Measurements from ENCODE around the gene SAMD3.

DNA sequence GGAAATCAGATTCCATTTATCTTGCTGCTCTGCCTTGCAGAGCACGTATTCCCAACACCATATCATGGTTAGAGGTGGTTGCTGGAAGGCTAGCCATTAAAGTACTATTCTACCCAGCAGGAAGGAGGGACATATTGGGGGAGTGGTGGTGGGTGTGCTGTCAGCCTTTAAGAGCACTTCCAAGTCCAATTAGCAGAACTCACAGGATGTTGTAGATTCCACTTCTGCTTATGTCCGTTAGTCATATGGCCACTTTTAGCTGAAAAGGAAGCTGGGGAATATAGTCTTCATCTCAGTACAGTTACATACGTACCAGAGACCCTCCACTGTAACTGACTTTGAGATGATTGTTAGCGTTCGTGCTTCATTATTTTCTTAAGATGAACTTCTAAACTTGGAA lies 94.4 kb downstream of the SAMD3 start:
- TF ChIP-seq POLR2A (IDR thresholded peaks at IDR 0.05; ENCODE audit: low read depth, low read length) (no peak), POLR2AphosphoS5 (IDR thresholded peaks at IDR 0.05; ENCODE audit: low read depth, low read length) (no peak), TAF1 (IDR thresholded peaks at IDR 0.05; ENCODE audit: borderline replicate concordance, low read depth, low read length) (no peak)

Measured in GM12892 (cell line).